Neural progenitor cell (in vitro differentiated cells): ENCODE data around the gene HNRNPAB. TPM values are rescaled to one million over a fixed set of nuclear protein-coding genes. Genes with fewer than 3 reads are reported as not detected.

Source experiments
- DNase-seq: peaks from one replicate; pipeline ENCODE4 v3.0.0-alpha.2; 2016; ENCODE audit warnings: low spot score
- H2AFZ ChIP-seq: fragments of 200-600 bp; sonication (generic); replicated peaks from 2 replicates; pipeline ENCODE4 v1.6.1; 2016; ENCODE audit warnings: antibody characterized with exemption
- H3F3A ChIP-seq: fragments of 200-600 bp; sonication (generic); 2 replicates; pipeline ENCODE4 v1.6.1; 2016; ENCODE audit warnings: antibody characterized with exemption, low read depth
- H3K27ac ChIP-seq: fragments of 200-600 bp; sonication (generic); 2 replicates; pipeline ENCODE4 v1.5.1; 2016; ENCODE audit warnings: mild to moderate bottlenecking
- H3K27me3 ChIP-seq: fragments of 200-600 bp; sonication (generic); 2 replicates; pipeline ENCODE4 v1.6.1; 2016; ENCODE audit warnings: mild to moderate bottlenecking, moderate library complexity
- H3K36me3 ChIP-seq: fragments of 200-600 bp; sonication (generic); 2 replicates; pipeline ENCODE4 v1.5.1; 2016
- H3K4me1 ChIP-seq: fragments of 200-600 bp; sonication (generic); 2 replicates; pipeline ENCODE4 v1.6.1; 2016; ENCODE audit warnings: mixed run types
- H3K4me2 ChIP-seq: fragments of 200-600 bp; sonication (generic); 2 replicates; pipeline ENCODE4 v1.6.1; 2016
- H3K4me3 ChIP-seq: fragments of 200-600 bp; sonication (generic); 2 replicates; pipeline ENCODE4 v1.5.1; 2016
- H3K79me2 ChIP-seq: fragments of 200-600 bp; sonication (generic); 2 replicates; pipeline ENCODE4 v1.6.1; 2016; ENCODE audit warnings: low read depth
- H3K9ac ChIP-seq: fragments of 200-600 bp; sonication (generic); 2 replicates; pipeline ENCODE4 v1.6.1; 2016
- H3K9me3 ChIP-seq: fragments of 200-600 bp; sonication (generic); 2 replicates; pipeline ENCODE4 v1.5.1; 2016; ENCODE audit warnings: low read depth
- H4K20me1 ChIP-seq: fragments of 200-600 bp; sonication (generic); 2 replicates; pipeline ENCODE4 v1.6.1; 2016; ENCODE audit warnings: low read depth
- H3K27ac Mint-ChIP-seq: 3 replicates; pipeline ENCODE4 v1.8.0; 2021; ENCODE audit warnings: mixed read lengths
- H3K27me3 Mint-ChIP-seq: 2 replicates; pipeline ENCODE4 v1.8.0; 2022; ENCODE audit warnings: low read depth, mild to moderate bottlenecking, inconsistent platforms, moderate library complexity, mixed read lengths; ENCODE audit not compliant: insufficient read depth
- H3K36me3 Mint-ChIP-seq: 3 replicates; pipeline ENCODE4 v1.8.0; 2021; ENCODE audit warnings: mixed read lengths
- H3K4me1 Mint-ChIP-seq: 3 replicates; pipeline ENCODE4 v1.8.0; 2021; ENCODE audit warnings: mixed read lengths
- H3K4me3 Mint-ChIP-seq: 3 replicates; pipeline ENCODE4 v1.8.0; 2021; ENCODE audit warnings: mild to moderate bottlenecking, moderate library complexity, mixed read lengths
- H3K9me3 Mint-ChIP-seq: 3 replicates; pipeline ENCODE4 v1.8.0; 2020; ENCODE audit warnings: mixed read lengths
- CTCF ChIP-seq: fragments of 200-600 bp; sonication (generic); IDR thresholded peaks from 2 replicates; pipeline ENCODE4 v1.5.1; 2017; ENCODE audit warnings: antibody characterized with exemption, mild to moderate bottlenecking
- EZH2 ChIP-seq: fragments of 200-600 bp; sonication (generic); IDR thresholded peaks from 2 replicates; pipeline ENCODE4 v1.6.1; 2017; ENCODE audit warnings: antibody characterized with exemption, mild to moderate bottlenecking, moderate library complexity
- EZH2phosphoT487 ChIP-seq: fragments of 200-600 bp; sonication (generic); IDR thresholded peaks from 2 replicates; pipeline ENCODE4 v1.6.1; 2017; ENCODE audit warnings: antibody characterized with exemption
- total RNA-seq: library from RNA; depleted of rRNA; stranded (reverse); fragments of >200 nt; gene quantifications from 2 replicates; pipeline ENCODE4 v1.2.3, GENCODE V29; 2015; ENCODE audit warnings: low replicate concordance

HNRNPAB gene
- total RNA-seq, 1 donor from 2014 or later, result 195 TPM

- Histone ChIP-seq H3K27ac (no peak overlapping the region), H3K4me2 (no peak overlapping the region), H2AFZ (no peak overlapping the region), H3K9ac (no peak overlapping the region), H3K4me3 (no peak overlapping the region), H3K79me2 (peaks cover 12% of the 10 kb centered on the region), H3K27me3 (no peaks in the 10 kb centered on the region), H4K20me1 (peaks cover 64% of the 10 kb centered on the region), H3K36me3 (peaks cover 6% of the 10 kb centered on the region), H3F3A (peaks cover 54% of the 10 kb centered on the region), H3K4me1 (no peaks in the 10 kb centered on the region), H3K9me3 (no peaks in the 10 kb centered on the region)
- no peak for DNase-seq
- Mint-ChIP-seq H3K27ac (no peak overlapping the region), H3K36me3 (peaks cover 49% of the 10 kb centered on the region), H3K4me1 (no peaks in the 10 kb centered on the region), H3K4me3 (no peak overlapping the region), H3K27me3 (peaks cover 14% of the 10 kb centered on the region), H3K9me3 (no peaks in the 10 kb centered on the region)
- no peak for TF ChIP-seq EZH2phosphoT487
- TF ChIP-seq CTCF, result no peak
- no peak for TF ChIP-seq EZH2
Observed at GRCh38 chr5:178214160-178214803, 9.9 kb downstream of the HNRNPAB start.

GRCh38 chr5:178215280-178216002 lies 11.1 kb downstream of the HNRNPAB start:
- Histone ChIP-seq H3K9ac (no peak overlapping the region), H2AFZ (no peak overlapping the region), H3K79me2 (peaks cover 3% of the 10 kb centered on the region), H4K20me1 (peaks cover 53% of the 10 kb centered on the region), H3K9me3 (no peaks in the 10 kb centered on the region), H3K36me3 (peaks cover 6% of the 10 kb centered on the region), H3K4me1 (no peaks in the 10 kb centered on the region), H3K27me3 (no peaks in the 10 kb centered on the region), H3K4me2 (no peak overlapping the region), H3K4me3 (no peak overlapping the region), H3K27ac (no peak overlapping the region), H3F3A (peaks cover 44% of the 10 kb centered on the region)
- H3K27ac Mint-ChIP-seq, result no peak overlapping the region
- H3K4me3 Mint-ChIP-seq, result no peak overlapping the region
- no peaks in the 10 kb centered on the region for H3K9me3 Mint-ChIP-seq
- peaks cover 45% of the 10 kb centered on the region for H3K36me3 Mint-ChIP-seq
- DNase-seq, result no peak
- H3K4me1 Mint-ChIP-seq, result no peaks in the 10 kb centered on the region
- TF ChIP-seq CTCF (no peak), EZH2 (no peak), EZH2phosphoT487 (no peak)
- H3K27me3 Mint-ChIP-seq, result peaks cover 9% of the 10 kb centered on the region

GRCh38 chr5:178216088-178216534 lies 11.8 kb downstream of the HNRNPAB start:
- Histone ChIP-seq H3K4me3 (no peak overlapping the region), H3K36me3 (peaks cover 6% of the 10 kb centered on the region), H3K79me2 (no peaks in the 10 kb centered on the region), H3K4me1 (no peaks in the 10 kb centered on the region), H3K9ac (no peak overlapping the region), H4K20me1 (peaks cover 46% of the 10 kb centered on the region), H3K27me3 (no peaks in the 10 kb centered on the region), H3K9me3 (no peaks in the 10 kb centered on the region), H3K4me2 (no peak overlapping the region), H3F3A (peaks cover 37% of the 10 kb centered on the region), H3K27ac (no peak overlapping the region), H2AFZ (no peak overlapping the region)
- Mint-ChIP-seq H3K27me3 (peaks cover 8% of the 10 kb centered on the region), H3K27ac (no peak overlapping the region), H3K4me3 (no peak overlapping the region), H3K9me3 (no peaks in the 10 kb centered on the region), H3K36me3 (peaks cover 44% of the 10 kb centered on the region), H3K4me1 (no peaks in the 10 kb centered on the region)
- no peak for DNase-seq
- TF ChIP-seq CTCF, result no peak
- TF ChIP-seq EZH2phosphoT487, result no peak
